Stimulated activated CD4-positive, alpha-beta T cell treated with anti-CD3 and anti-CD28 coated beads, Interleukin-4, amount 100 ng/mL, for 48 hours (primary cell): Measurements from ENCODE around the gene NME5.

Experiments
- DNase-seq, 2 donors: peaks; one replicate each; pipeline ENCODE4 v3.0.0-alpha.2; 2020; ENCODE audit warnings: low read depth in 2 of 2

NME5 gene

DNA sequence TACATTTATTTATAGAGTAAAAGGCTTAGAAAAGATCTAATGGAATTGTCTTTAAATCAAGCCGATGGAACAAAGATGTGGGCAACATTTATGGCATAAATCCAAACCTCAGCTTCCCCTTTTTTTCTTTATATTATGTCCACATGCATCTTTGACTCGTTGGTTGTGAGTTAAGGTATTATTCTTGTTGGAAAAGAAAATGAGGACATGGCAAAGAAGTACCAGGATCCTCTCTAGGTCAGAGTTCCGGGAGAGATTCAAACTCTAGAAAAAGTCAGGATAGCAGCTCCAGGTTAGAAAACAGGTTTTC lies 508 bp upstream of the NME5 start:
- no peak for DNase-seq

DNA sequence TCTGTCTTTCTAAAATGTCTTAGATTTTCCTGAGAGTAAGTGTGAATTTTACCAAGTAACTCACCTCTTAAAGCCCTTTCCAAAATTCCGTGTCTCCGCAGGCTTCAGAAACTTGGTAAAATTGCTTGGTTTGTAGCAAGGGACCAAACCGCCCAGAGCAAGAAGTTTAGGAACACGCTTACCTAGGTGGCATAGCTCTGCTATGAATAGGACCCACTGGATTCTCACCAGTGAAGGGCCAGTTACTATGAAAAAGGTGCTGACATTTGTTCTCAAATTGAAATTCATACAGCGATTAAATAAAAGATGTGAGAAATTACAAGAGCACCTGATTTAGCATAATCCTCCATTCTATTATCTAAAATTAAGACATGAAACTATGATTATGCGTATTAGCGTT lies 6.7 kb downstream of the NME5 start:
- DNase-seq: no peak

DNA sequence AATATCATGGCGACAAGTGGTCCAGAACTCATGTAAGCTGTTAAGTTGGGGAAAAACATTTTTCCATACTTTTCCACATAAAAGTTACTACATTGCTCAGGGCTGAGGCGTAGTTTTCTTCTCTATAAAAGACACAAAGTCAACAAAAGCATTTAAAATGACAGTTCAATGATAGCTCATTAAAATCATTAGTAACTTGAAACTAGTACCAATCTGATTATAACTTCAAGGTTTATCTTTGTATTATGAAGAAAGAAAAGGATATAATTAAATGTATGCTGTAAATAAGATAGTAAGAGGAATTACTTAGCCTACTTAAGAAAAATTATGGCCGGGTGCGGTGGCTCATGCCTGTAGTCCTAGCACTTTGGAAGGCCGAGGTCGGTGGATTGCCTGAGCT lies 9.9 kb downstream of the NME5 start:
- DNase-seq: no peak

DNA sequence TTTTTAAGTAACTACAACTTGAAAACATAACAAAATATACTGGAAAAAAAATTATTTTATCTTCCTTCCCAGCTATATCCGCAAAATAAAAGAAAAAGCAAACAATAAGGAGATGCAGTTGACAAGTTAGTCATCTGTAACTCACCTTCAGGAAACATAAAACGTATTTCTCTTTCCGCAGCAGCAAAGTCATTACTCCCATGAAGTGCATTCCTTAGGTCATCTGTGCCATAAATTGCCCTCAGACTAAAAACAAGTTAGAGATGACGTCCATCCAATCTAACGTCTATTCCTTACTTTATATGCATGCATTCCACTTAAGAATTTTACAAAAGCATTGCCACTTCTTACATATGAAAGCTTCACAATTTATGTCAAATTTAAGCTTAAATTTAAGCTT lies 10.9 kb downstream of the NME5 start:
- DNase-seq: no peak

DNA sequence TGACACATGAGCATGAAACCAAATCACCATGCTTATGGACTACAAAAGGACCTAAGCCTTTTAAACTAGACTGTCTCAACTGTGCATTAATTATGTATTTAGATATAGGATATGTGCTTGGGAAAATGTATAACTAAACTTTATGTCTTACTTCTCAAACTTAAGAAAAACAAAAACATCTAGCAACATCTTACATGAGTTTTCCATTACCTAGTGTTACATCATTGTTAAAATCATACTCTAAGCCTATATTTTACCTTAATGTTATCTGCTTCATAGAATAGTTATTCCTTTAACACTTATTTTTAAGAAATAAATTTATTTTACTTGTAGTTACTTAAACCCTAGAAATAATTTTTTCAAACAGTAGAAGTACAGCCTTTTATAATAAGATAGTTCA lies 24.0 kb downstream of the NME5 start:
- no peak for DNase-seq

DNA sequence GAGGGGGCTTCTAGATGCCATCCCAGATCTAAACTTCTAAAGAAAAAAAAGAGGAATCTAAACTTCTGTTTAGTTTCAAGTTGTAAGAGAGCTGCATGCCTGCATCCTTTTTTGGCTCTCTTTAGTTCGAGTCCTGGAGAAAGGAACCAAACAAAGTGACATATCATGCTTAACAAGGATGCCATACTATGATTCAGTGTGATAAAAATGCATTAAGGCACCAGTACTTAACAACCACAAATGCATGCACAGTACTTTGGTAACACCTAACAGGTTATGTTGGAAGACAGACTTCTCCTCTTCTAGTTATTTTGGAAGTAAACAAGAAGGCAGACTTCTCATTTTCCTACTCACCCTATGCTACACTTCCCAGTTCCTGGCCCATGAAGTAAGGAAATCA lies 27.3 kb downstream of the NME5 start:
- DNase-seq: no peak

DNA sequence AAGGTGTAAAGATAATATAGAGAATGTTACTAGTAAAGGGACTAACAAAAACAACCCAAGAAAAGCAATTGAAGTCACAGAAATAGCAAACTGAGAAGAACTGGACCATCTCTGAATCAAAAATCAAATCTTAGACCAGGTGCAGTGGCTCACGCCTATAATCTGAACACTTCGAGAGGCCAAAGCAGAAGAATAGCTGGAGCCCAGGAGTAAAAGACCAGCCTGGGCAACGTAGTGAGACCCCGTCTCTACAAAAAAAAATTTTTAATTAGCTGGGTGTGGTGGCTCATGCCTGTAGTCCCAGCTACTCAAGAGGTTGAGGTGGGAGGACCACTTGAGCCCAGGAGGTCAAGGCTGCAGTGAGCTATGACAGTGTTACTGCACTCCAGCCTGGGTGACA lies 28.0 kb downstream of the NME5 start:
- DNase-seq: no peak

DNA sequence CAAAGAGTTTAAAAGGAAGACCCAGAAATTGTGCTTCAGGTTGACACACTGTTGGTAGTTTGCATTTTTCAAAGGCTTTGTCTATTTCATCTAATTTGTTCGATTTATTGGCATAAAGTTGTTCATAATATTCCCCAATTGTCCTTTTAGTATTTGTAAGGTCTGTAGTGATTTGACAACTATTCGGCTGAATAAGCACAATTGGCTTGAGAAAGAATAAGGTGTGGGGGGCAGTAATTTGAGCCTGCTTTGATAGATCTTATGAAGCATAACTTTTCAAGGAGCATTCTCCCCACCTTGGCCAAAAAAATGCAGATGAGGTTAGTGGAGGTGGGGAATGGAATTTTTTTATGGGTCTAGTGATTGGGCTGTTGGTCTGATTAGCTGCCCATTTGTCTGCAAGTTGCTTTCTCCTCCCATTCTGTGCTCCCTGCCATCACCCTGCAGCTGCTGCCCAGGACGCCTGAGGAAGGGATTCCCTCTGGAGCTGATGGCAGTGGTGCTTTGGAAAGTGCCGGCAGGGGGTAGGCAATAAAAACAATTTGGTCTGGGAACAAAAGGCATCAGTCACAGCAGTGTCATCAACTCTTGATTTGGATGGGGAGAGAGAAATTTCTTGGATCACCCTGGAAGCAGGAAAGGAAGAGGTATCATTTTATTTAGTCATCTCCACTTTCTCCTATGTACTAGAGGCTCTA lies 28.8 kb downstream of the NME5 start:
- no peak for DNase-seq

DNA sequence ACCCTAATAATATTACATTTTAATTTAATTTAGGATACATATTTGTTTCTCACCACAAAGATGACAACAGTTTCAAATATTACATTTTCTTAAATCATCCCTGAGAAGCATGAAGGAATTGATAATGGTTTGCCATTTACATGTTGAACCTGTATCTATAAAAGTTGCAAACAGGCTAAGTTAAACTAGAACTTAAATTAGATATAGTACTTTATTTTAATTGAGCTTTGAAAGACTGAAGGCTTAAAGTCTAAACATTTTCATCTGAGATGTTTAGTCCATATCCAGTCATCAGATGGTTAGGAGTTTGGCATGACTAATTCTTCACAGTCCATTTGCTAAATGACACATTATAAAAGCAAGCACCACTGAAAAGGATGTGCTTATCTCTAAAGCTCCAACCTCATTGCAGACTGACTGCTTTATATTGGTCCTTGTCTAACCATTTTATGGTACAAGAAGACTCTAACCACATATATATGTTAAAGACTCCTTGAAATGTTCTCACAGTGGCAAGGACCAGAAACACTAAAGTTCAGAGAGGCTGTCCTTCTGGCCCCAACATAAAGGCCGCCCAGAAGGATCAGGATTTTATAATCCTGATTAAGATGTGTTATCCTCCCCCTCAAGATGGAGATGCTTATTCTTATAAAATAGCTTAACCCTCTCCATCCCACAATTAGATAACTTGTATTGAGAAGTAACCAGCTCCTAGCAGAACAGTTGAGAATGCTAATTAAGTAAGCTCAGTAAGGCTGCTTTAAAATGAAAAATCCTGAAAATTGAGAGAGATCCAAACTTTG lies 29.6 kb downstream of the NME5 start:
- no peak for DNase-seq

DNA sequence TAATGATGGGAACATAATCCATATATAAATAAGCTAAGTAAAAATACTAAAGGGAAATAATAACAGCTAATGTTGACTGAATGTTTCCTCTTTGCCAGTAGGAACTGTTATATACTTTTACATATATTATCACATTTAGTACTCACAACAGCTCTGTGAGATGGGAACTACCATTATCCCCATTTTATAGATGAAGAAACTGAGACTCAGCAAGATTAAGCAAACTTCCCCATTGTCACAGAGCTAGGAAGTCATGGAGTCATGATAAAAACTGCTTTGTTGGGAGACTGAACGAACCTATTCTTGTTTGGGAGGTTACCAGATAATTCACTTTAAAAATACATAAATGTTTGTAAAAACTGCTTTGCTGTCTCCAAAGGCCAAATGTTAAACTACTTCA lies 32.0 kb downstream of the NME5 start:
- DNase-seq: no peak

DNA sequence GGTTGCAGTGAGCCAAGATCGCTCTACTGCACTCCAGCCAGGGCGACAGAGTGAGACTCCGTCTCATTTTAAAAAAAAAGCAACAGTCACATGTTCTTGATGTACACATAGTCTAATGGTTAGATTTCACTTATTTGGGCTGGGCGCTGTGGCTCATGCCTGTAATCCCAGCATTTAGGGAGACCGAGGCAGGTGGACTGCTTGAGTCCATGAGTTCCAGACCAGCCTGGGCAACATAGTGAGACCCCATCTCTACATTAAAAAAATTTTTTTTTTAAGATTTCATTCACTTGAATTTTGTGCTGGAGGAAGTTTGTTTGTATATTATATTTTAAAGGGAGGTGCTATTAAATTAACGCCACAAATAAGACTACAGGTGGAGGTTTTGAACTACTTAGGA lies 33.5 kb downstream of the NME5 start:
- no peak for DNase-seq

DNA sequence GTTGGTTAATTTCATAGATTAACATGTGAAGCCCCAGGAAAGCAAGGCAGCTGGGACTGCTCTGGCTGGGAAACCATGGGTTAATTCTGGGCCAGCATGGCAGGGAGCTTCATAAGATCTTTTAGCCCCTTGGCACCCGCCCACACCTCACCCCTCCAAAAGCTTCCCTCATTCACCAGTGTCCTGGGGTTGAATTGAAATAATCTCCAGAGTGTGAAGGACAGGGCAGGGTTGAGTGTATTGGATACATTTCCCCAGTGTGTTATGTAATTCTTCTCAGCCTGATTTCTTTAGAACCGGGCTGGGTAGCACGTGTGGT lies 36.0 kb downstream of the NME5 start:
- no peak for DNase-seq

DNA sequence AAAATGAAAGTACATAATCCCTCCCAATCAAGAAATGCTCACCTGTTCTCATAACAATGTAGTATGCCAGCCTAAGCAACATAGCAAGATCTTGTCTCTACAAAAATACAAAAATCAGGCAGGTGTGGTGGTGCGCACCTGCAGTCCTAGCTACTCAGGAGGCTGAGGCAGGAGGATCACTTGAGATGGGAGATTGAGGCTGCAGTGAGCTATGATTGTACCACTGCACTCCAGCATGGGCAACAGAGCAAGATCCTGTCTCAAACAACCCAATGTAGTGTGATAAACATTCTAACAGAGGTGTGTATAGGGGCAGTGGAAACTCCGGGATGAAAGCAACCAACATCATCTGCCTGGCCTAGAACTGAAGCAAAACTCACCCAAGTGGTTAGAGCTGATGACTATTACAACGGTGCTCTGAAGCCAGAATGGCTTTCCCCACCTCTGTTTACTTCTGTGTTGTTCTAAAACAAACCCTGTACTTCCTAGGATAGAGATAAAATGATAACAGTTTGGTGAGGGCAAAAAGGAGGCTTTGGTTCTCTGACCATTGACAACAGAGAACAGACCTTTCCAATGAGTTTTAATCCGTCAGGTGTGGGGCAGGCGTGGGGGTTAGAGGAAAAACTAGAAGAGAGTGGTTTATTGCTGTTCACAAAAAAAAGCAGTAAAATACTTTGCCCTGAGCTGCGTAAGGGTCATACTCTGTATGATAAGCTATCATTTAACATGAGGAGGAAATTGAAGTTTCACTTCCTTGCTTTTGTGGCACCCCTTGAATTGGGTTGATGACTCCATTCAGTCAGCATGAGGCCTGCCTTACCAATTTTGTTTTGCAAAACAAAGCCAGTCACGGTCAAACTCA lies 36.5 kb downstream of the NME5 start:
- DNase-seq: no peak

DNA sequence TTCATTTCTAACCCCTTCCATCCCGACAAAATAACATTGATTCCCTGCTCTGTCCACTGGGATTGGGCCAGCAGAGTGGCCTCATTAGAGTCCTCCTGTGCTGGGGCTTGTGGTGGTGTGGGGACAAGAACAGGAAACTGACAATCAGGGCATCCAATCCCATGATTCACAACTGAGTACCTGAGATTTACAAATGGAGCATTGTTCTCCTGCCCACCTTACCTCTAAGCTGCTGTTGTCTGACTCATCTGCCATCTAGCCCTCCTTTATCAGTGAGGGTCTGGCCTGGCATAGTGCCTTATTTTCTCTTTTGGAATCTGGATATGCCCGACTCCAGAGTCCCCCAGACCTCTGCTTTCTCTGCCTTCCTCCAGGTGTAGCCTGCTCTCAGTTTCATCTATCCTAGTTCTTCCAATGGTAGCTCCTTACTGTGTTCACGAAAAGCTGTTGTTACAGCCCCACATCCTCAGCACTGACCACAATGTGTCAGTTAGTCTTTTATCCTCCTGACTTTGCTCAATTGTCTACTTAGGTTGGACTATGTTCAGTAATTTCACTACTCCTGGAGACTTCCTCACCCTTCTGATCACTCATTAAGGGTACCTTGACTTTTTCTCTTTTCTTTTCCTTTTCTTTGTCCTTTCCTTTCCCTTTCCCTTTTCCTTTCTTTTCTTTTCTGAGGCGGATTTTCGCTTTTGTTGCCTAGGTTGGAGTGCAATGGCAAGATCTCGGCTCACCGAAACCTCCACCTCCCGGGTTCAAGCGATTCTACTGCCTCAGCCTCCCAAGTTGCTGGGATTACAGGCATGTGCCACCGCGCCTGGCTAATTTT lies 42.0 kb downstream of the NME5 start:
- no peak for DNase-seq

DNA sequence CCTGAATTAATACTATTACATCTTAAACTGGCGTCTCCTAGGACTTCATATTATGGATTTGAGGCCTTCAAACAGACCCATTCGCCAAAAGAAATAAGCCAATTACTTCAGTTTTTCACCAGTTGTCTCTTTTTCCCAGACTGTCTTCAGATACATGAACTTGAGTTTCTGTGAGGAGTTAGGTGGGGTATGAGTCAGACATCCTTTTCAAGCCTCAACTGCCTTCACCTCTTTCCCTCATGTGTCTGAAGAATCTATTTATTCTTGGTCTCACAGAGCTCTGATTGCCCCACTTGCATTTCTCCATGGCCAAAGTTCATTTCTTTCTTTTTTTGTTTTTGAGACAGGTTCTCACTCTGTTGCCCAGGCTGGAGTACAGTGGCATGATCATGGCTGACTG lies 42.9 kb downstream of the NME5 start:
- no peak for DNase-seq

DNA sequence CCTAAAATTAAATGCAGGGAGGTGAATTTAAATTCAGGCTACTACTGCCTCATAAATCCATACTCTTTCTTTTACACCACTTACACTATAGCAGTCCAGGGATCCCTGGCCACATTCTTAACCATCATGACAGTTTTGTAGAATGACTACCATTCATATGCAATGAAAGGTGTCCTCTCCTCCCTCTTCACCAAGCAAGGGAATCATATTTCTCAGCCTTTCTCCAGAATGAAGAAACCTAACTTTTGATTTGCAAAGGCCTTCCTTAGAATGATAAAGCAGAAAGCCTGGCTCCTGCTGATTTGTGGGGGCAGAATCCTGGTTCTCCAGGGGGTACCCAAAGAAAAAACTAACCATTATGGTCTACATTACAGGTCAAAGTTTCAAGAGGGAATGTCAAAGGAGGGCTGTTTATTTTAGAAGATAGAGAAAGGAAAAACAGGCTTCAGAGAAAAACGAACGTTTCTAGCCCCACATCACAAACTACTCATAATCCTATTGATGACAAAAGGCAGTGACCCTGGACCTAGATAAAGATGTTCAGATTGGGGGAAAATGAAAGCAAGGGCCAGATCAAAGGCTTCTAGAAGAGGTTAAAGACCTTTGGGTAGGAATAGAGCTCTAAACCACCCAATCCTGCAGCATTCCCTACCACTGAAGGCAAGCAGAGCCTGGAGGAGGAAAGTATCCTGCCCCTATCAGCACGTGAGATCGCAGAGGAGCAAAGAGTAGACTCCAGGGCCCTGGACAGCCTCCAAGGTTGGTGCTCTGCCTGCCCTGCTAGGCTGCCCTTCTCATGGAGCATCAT lies 43.9 kb downstream of the NME5 start:
- no peak for DNase-seq

DNA sequence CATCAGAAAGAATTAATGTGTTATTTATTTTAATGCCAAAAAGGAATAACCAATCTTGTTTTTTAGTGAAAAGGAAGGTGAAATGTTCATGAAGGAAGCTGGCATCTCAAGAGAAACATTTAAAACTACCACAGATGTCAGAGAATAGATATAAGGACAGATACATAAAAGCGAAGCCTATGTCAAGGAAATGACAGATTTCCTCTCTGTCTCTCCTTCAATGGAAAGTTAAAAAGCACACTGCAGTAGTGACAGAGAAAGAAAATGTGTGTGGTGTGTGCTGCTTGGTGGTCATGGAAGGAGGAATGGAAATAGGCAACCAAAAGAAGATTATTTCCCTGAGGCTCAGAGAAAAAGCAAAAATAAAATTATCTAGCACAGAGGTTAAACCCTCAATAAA lies 46.2 kb downstream of the NME5 start:
- DNase-seq: no peak

DNA sequence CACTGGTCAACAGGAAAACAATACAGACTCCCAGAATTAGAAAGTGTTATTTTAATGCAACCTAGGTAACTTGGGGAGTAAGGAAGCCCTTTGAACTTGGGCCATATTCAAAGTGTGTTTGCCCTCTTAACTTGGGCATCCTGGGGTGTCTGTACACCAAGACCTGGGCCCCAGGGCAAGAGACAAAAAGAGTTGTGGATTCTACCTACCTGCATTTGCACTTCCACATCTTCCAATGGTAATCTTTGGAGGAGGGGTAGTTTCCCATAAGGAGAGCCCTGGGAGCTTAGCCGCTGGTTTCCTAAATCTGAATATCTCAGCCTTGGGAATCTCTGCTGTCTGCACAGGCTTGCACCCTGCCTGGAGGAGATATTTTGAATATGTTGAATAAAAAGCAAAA lies 46.9 kb downstream of the NME5 start:
- no peak for DNase-seq

DNA sequence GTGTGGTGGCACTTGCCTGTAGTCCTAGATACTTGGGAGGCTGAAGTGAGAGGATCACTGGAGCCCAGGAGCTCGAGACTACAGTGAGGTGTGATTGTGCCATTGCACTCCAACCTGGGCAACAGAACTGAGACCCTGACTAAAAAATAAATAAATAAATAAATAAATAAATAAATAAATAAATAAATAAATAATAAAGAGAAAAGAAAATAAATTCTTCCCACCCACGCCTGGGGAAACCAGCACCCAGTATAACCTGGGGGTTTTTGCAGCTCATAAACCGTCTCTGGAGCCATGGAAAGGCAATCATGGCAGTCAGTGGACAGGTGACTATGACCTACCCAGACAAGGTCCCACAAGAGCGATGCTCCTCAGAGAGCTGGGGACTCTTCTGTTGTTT lies 47.5 kb downstream of the NME5 start:
- DNase-seq: no peak

DNA sequence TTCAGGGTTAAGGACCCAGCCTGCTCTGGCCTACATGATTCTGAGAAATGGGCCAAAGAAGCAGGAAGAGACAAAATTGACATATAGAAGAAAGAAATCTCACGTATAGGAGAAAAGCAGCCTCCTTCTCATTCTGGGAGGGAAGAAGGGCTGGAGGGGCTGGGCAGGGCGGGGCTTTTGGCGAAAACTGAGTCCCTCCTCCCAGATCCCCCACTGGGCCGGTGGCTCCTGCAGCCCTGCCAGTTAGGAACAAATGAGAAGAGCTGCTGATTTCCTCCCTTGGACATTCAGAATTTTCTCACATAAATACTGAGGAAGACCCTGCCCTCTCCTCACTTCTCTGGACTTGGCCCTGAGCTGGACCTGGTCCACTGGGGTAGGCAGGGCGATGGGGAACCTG lies 55.5 kb downstream of the NME5 start, which contains the start of gene WNT8A:
WNT8A (plus strand) TSS at position 332 of the 400 bp plus-strand sequence. CDS start 95 bp downstream, outside the sequence.
- DNase-seq: no peak

DNA sequence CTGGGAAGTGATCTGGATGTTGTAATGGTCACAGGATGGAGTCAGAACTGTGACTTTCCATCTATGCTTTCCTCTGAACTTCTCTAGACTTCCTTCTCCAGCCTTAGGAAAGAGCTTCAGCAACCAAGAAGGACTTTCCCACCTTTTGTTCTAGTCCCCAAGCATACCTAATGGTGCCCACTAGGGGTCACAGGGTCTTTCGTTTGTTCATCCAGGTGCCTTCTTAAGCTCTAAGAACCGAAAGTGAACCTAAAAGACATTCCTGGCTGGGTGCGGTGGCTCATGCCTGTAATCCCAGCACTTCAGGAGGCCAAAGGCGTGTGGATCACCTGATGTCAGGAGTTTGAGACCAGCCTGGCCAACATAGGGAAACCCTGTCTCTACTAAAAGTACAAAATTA lies 57.2 kb downstream of the NME5 start:
- DNase-seq: no peak
